ENCODE results near the gene SH3BP4. TPM values are rescaled to one million over a fixed set of nuclear protein-coding genes. Genes with fewer than 3 reads are reported as not detected.

SH3BP4 gene
- total RNA-seq, 1 donor from 2014 or later = 37.1 TPM

DNA sequence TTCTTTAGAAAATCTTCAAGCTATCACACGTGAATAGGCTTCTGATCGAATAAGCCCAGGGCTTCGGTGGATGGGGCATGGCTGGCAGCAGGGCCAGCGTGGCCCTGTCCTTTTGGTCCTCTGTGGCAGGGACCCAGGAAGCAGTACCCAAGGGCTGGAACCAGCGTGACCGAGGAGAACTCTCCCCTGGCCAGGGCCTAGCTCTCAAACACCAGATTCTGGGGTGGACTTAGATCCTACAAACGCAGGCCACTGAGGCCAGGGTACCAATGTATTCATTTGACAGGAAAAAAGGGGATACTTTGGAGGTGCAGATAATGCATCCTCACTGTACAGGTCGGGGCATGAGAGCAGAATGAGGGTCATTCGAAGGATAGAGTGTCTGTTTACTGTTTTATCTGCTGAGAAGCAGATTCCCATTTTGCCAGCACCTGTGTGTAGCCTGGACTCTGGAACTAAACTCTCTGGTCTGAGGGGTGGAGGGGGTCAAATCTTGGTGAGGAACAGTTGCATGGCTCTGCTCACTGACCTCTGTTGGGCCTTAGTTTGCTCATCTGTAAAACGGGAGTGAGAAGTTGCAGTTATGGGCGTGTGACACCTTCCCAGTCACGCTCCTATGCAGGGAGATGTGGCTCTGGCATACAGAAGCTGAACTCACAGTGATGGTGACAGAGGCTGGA is 51.4 kb downstream of the SH3BP4 start:
- no peaks in the 10 kb centered on the region for H3K27me3 Mint-ChIP-seq (ENCODE audit: low read depth)

DNA sequence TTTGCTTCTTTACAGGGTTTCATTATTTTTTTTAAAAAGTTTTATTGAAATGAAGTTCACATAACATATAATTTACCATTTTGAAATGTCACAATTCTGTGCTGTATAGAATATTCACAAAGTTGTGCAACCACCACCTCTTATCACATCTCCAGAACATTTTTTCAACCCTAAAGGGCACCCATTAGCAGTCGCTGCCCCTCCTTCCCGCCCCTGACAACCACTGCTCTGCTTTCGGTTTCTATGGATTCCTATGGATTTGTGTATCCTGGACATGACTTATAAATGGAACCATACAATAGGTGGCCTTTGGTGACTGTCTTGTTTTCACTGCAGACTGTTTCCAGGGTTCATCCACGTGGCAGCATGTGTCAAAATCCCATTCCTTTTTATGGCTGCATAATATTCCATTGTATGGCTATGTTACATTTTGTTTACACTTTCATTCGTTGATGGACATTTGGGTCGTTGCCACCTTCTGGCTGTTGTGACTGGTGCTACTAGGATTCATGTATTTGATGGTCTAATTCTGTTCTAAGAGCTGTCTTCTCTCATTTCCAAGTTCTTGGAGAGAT is 52.6 kb downstream of the SH3BP4 start:
- Mint-ChIP-seq H3K9me3 (no peaks in the 10 kb centered on the region), H3K4me3 (no peak overlapping the region), H3K4me1 (peaks cover 52% of the 10 kb centered on the region), H3K27me3 (ENCODE audit: low read depth) (no peaks in the 10 kb centered on the region), H3K27ac (ENCODE audit: unreplicated experiment) (no peak overlapping the region), H3K36me3 (ENCODE audit: low read depth) (peaks cover 11% of the 10 kb centered on the region)
- TF ChIP-seq, protein P1, sequence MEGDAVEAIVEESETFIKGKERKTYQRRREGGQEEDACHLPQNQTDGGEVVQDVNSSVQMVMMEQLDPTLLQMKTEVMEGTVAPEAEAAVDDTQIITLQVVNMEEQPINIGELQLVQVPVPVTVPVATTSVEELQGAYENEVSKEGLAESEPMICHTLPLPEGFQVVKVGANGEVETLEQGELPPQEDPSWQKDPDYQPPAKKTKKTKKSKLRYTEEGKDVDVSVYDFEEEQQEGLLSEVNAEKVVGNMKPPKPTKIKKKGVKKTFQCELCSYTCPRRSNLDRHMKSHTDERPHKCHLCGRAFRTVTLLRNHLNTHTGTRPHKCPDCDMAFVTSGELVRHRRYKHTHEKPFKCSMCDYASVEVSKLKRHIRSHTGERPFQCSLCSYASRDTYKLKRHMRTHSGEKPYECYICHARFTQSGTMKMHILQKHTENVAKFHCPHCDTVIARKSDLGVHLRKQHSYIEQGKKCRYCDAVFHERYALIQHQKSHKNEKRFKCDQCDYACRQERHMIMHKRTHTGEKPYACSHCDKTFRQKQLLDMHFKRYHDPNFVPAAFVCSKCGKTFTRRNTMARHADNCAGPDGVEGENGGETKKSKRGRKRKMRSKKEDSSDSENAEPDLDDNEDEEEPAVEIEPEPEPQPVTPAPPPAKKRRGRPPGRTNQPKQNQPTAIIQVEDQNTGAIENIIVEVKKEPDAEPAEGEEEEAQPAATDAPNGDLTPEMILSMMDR (conservative IDR thresholded peaks at IDR 0.05) = no peak
- DNase-seq (ENCODE audit: low read depth, low spot score) = no peak

More for the DNA sequence above, 51.4 kb downstream of the SH3BP4 start:
- peak overlapping the region; percentile 68 for H3K27ac Mint-ChIP-seq (ENCODE audit: unreplicated experiment)
- H3K4me3 Mint-ChIP-seq = no peak overlapping the region
- peaks cover 10% of the 10 kb centered on the region for H3K36me3 Mint-ChIP-seq (ENCODE audit: low read depth)
- H3K9me3 Mint-ChIP-seq = no peaks in the 10 kb centered on the region
- peaks cover 54% of the 10 kb centered on the region for H3K4me1 Mint-ChIP-seq
- TF ChIP-seq, protein P1 (conservative IDR thresholded peaks at IDR 0.05) = no peak
- DNase-seq (ENCODE audit: low read depth, low spot score) = no peak

DNA sequence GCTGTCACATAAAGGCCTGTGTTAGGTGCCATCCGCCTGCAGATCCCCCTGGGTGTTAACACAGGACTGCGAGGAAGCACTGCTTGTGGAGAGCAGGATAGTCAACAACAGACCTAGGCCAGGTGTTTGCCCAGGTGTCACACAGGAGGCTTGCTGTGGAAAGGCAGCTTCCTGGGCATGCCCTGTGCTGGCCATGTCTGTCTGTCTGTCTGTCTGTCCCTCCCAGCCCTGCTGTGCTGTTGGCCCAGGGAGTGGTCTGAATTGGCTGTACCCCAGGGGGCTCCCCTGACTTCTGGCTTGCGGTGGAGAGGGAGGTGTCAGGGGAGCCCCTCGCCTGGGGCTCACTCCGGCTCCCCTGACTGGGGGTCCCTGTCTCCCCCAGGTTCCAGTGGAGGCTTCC is 53.2 kb downstream of the SH3BP4 start:
- DNase-seq (ENCODE audit: low read depth, low spot score) = no peak
- Mint-ChIP-seq H3K27ac (ENCODE audit: unreplicated experiment) (no peak overlapping the region), H3K4me1 (peaks cover 54% of the 10 kb centered on the region), H3K36me3 (ENCODE audit: low read depth) (peaks cover 14% of the 10 kb centered on the region), H3K4me3 (no peak overlapping the region), H3K27me3 (ENCODE audit: low read depth) (no peaks in the 10 kb centered on the region), H3K9me3 (no peaks in the 10 kb centered on the region)
- TF ChIP-seq, protein P1 (conservative IDR thresholded peaks at IDR 0.05) = no peak

DNA sequence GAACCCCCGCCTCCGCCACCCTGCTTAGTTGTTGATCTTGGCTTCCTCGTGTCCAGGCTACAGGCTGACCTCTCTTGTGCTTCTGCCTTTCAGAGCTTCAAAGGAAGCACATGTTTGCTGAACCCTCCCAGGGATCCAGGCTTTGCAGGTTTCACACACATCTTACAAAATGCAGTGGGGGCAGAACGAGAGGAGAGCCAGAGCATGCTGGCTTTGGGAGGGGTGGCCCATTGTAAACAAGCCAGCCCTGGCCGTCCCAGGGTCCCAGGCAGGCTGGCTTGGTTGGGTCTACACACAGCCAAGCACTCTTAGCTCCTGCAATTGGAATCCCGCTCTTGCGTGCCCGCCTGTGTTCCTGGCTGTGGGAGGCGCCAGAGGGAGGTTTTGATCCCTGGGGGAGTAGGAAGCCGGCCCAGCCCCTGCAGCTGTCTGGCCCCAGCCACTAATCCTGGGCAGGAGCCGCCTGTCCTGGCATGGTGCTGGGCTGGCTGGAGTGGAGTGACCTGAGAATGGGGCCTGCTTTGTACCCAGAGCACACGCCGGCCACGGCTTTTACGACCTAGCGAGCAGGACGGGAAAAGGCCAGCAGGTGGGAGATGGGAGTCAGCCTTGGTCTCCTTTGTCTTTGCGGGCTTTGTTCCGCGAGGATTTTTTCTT is 53.9 kb downstream of the SH3BP4 start:
- Mint-ChIP-seq H3K36me3 (ENCODE audit: low read depth) (peaks cover 14% of the 10 kb centered on the region), H3K27ac (ENCODE audit: unreplicated experiment) (peak overlapping the region; percentile 94), H3K27me3 (ENCODE audit: low read depth) (no peaks in the 10 kb centered on the region), H3K4me3 (peak overlapping the region; percentile 6), H3K9me3 (no peaks in the 10 kb centered on the region), H3K4me1 (peaks cover 54% of the 10 kb centered on the region)
- TF ChIP-seq, protein P1 (conservative IDR thresholded peaks at IDR 0.05) = peak; percentile 32
- peak; percentile 28 for DNase-seq (ENCODE audit: low read depth, low spot score)

DNA sequence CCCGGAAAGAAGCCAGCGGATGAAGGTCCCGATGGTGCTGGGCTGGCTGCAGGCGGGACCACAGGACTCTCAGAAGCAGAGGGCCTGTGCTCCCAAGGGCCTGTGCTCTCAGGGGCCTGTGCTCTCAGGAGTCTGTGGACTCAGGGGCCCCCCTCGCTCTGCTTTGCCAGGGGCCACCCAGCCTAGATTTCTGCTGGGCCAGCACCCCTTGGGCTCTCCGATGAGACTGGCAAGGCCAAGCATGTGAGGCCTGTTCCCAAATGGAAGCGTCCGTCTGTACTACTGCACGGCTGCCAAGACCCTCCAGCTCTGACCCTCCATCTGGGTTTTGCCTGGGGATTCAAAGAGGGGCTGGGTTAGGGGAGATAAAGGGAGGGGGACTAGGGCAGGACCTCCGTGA is 54.6 kb downstream of the SH3BP4 start:
- TF ChIP-seq, protein P1 (conservative IDR thresholded peaks at IDR 0.05) = no peak
- peaks cover 14% of the 10 kb centered on the region for H3K36me3 Mint-ChIP-seq (ENCODE audit: low read depth)
- no peaks in the 10 kb centered on the region for H3K27me3 Mint-ChIP-seq (ENCODE audit: low read depth)
- no peak for DNase-seq (ENCODE audit: low read depth, low spot score)
- H3K9me3 Mint-ChIP-seq = no peaks in the 10 kb centered on the region
- peaks cover 55% of the 10 kb centered on the region for H3K4me1 Mint-ChIP-seq
- H3K4me3 Mint-ChIP-seq = peak overlapping the region; percentile 6
- H3K27ac Mint-ChIP-seq (ENCODE audit: unreplicated experiment) = peak overlapping the region; percentile 94

Measured in neural crest cell (in vitro differentiated cells).